COLO668 (cell line): ENCODE results near the gene CYP46A1.
"Not testable (repeated sequence)": the region's sequence is repeated elsewhere in the genome, so short reads cannot be mapped to it uniquely, and the experiment has no call there.

Experiments
- DNase-seq: peaks from one replicate; lab custom pipeline; 2025; ENCODE audit not compliant: unreplicated experiment; lab: John Stamatoyannopoulos, UW

CYP46A1 gene

DNA sequence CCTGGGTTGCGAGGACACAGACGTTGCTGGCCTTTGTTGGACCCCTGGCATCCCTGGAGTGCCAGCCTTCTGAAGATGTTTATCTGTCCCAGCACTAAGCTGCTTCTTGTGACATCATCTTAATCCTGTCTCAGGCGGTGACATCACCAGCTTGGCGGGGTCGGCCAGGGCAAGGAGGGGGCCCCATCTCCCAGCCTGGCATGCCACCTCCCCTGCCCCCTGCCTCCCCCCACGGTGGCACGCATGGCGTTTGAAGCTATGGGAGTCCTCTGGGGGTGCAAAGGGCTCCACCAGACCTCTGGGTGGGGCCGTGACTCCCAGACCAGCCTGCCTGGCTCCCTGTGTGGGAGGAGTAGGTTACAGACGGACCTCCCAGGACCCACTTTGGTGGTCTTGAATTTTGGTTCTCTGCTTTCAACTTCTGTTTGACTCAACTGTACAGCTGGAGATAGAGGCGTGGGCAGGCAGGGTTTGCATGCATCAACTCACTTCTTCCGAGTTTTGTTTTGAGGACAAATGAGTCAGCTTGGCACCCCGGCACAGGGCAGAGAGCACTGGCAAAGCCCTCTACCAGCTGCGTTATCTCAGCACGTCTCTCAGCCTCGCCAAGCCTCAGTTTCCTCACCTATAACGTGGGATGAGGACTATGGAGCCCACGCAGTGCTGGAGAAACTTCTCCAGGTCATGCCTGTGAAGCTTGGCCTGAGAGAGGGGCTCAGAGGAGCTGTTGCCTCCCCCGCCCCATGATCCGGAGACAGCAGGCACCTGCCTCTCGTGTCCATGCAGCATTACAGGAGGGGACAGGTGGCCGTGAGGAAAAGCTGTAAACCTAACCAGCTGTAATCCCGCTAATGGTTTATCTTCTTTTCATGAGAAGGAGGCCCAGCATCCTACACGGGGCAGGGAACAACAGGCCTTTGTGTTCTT, 70.3 kb downstream of the CYP46A1 start:
- DNase-seq = no peak

DNA sequence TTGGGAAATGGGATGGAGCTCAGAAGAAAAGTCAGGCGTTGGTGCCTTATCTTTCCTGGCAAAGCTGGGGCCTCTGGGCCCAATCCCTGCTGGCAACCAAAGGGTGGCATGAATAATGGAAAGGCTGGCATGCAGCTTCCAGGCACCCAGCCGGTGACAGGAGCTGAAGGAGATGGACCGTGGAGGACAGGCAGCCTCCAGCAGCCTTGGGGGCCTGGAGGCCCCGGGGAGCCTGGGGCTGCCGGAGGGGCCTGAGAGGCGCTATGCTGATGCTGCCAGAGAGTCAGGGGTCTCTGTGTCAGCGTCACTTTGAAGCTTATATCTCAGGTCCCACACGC, 70.9 kb downstream of the CYP46A1 start:
- DNase-seq = no peak

DNA sequence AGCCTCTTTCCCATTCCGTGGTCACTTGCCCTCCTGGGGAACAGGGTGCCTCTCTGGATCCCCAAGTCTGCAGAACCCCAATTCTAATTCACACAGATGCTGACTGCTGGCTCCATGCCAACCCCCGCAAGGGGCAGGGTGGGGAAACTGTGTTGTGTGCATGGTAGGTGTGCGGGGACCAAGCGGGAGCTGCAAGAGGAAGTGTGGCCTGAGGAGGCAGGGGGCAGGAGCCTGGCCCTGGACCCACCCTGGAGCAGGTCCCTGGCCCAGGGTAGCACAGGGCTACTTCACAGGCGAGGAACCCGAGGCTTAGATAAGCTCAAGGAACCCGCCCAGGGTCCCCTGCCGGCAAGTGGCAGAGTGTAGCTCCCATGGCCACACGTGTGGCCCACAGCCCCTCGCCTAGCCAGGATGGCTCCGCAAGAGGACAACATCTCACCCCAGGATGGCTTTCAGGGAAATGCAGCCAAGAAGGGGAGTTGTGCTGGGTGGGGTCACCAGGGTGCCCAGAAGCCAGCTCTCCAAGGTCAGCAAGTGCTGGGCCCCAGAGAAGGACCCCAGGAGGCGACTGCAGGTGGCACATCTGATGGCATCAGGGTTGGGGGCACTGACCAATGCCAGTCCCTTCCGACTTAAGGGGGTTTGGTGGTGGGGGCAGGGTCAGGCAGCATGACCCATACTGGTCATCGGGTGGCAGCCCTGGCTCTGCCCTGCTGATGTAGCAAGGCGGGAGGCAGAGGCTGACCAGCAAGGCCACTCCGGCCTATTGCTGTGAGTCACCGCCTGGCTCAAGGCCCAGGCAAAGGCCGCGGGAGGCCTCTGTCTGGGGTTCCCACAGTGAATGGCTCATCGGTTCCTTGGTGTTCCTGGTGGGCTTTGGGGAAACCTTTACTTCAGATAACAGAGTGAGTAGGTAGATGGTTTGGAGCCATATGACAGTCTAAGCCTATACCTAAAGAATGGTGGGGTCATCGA, 71.8 kb downstream of the CYP46A1 start:
- no peak for DNase-seq

DNA sequence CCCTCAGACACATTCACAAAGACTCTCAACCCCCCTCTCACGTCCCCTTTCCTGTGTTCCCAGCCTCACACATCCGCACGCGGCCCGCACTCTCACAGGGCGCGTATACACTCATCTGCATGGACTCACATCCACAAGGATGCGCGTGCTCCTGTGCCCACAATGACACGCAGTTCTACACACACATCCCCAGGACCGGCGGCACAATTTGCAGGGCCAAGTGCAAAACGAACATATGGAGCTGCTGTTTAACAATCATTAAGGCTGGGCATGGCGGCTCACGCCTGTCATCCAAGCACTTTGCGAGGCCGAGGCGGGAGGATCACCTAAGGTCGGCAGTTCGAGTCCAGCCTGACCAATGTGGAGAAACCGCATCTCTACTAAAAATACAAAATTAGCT, 72.7 kb downstream of the CYP46A1 start:
- DNase-seq = no peak

DNA sequence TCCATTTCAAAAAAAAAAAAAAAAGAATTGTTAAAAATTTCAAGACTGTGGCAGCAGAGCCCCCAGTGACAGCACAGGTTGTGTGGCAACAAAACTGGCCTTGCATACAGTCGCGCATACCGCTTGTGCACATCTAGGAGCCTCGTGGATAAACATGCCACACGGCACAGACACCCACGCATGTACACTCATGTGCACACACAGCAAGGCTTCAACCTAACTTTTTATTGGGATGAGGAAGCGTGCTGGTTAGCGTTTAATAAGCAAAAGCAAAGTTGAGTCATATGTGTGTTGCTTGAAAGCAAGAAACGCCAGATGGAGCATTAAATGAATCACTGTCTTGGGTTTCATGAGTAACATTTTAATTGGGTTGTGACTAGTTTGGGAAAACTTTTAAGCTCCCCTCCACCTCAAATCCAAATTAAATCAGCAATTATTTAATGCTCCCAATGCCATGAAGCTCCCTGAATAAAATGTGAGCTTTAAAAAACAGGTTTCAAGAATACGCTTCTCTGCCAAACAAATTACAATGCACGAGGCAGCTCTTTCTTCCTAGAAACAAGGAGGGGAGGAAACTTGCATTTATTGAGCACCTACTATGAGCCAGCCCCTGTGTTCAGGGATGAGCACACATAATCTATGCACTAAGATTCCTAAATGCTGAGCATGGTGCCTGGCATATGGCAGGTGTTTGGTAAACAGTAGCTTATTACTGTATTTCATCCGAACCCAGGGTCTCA, 73.4 kb downstream of the CYP46A1 start:
- DNase-seq = no peak

DNA sequence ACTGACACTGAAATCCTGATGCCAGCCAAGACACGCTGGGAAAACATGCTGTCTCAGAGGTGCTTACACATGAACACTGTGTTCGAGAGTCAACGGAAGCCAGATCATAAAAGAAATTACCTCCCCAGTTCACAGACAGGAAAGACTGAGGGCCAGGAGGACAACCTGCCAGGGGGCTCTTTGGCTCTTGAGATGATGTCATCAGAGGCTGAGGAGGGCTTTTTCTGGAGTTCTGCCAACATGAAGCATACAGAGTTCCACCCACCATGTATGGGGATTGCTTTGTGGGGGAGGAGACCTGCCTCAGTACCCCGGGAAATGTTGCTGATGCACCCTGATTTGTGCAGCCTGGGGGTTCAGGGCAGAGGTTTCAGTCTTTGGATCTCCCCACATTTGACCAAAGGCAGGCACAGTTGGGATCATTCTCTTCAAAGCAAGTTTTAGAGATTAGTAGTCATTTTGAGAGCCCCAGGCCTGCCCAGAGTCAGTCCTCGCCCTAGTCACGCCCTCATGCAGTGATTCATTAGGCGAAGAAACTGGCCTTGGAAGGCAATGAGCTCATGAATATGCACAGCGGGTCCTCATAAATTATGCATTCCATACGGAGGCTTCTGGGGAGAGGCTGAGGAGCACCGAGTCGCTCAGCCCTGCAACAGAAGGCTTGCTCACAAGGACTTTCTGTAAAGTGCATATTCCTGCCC, 74.2 kb downstream of the CYP46A1 start:
- DNase-seq = no peak

DNA sequence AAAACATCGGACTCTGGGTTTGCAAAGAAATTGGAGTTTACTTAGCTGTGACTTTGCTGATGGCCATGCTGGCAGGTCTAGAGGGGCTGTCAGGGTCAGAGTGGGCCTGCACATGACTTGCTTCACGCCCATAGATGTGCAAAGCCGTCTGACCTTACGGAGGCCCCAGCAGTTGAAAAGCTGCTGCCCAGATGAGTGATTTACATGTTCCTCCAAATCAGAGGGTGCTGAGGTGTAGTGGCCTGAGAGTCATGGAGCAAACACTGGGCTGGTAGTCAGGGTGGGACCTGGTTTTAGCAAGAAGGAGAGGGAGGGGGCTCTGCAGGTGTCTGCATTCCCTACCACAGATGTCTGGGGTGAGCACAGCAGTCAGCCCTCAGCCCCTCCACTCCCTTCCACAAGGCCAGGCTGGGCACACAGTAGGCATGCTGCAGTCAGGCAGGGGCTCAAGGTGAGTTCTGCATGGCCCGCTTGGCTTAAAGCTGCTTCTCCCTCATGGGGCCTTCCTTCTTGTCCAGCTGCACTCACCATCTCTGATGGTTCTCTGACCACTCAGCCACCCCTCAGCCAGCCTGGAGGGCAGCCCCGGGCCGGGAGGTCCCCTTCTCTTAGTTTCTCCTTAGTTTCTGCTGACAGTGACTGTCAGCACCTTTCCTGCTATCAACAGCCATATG, 74.9 kb downstream of the CYP46A1 start:
- DNase-seq = no peak

DNA sequence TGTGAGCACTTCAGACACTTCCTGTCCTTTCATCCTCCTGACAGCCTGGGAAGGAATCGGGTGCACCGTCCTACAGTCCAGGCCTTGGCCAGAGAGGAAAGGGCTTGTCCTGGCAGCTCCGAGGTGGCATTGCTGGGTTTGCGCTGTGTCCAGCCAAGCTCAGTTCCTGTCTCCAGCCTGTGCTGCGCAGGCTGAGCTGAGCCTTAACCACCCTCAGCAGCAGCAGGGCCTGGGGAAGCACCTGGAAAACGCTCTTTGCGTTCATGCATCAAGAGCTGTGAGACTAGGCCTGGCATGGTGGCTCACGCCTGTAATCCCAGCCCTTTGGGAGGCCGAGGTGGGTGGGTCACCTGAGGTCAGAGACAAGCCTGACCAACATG, 75.4 kb downstream of the CYP46A1 start:
- DNase-seq = no peak

DNA sequence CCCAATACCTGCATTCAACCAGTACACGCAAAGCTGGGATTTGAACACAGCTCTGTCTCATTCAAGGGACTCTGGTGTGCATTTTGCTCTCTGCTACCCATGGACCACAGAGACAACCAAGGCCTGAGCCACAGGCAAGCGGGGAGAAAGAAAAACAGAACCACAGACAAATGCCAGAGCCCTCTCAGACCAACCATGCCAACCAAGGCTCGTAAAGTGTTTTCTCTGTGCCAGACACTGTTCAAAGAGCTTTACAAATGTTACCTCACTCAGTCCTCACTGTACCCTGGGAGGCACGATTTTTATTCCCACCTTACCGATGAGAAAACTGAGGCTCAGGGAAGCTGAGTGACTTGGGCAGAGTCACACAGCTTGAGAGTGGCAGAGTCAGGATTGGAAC, 76.7 kb downstream of the CYP46A1 start:
- no peak for DNase-seq

DNA sequence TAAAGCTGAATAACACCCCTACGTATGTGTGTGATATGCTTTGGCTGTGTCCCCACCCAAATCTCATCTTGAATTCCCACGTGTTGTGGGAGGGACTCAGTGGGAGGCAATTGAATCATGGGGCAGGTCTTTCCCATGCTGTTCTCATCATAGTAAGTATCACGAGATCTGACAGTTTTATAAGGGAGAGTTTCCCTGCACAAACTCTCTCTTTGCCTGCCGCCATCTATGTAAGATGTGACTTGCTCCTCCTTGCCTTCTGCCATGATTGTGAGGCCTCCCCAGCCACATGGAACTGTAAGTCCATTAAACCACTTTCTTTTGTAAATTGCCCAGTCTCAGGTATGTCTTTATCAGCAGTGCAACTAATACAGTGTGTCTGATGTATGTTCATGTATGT, 78.8 kb downstream of the CYP46A1 start:
- not testable (repeated sequence) for DNase-seq

DNA sequence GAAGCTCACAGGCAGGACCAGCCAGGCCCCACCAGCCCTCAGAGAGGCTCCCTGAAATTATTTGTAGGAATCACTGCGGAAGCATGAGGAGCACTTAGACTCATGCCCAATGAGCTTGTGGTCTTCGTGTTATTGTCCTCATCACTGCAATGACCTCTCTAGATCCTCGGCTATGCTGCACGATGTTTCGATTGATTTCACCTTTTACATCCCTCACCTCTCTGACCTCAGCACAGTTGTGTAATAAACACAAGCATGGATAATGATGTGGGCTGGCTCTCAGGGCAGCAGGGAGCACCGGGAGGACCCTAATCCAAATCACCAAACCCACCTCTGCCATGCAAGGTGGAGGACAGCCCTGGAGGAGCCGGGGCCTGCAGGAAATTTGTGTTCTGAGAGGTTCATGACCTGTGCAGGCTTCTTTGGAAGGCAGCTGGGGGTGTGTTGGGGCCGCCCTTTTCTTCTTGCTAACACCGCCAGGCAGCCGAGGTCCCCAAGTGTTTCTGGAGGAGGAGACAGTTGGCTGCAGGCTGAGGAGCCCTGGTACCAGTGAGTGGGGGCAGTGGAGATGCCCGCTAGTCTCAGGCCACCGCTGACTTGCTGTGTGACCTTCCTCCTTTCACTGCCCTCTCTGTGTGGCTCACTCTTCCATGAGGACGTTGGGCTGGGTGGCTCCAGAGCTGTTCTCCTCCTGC, 79.6 kb downstream of the CYP46A1 start:
- no peak for DNase-seq

DNA sequence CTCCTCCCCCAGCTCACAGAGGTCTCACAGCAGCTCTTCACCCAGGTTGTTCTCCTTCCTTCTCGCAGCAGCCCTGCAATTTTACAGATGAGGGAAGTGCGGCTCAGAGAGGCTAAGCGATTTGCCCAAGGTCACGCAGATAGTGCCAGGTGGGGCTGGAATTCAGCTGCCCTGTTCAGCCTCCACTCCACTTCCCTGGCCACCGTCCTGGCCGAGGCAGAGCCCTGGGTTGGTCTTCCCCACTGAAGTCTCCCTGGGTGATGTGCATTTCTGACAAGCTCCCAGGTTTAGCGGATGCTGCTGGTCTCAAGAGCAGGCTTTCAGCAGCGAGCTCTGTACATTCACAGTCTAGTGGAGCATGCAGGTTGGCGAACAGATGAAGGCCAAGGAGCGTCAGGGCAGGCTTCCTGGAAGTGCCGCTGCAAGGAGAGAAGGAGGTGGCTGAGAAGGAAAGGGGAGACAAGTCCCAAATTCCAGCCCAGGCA, 80.2 kb downstream of the CYP46A1 start:
- no peak for DNase-seq

DNA sequence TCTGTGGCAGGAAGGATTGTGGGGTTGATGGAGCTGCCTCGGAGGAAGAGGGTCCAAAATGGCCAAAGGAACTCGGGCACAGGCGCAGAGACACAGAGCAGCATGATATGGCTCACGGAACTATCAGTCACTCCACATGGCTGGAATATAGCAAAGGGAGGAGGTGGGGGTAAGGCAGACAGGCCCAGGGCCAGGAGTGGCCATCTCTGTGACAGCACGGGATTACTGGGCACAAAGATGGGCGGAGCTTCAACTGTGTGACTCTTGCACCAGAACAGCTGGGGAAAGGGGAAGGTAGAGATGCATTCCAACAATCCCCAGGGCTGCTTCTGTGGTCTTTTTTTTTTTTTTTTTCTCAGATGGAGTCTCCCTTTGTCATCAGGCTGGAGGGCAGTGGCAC, 84.3 kb downstream of the CYP46A1 start:
- DNase-seq = no peak

DNA sequence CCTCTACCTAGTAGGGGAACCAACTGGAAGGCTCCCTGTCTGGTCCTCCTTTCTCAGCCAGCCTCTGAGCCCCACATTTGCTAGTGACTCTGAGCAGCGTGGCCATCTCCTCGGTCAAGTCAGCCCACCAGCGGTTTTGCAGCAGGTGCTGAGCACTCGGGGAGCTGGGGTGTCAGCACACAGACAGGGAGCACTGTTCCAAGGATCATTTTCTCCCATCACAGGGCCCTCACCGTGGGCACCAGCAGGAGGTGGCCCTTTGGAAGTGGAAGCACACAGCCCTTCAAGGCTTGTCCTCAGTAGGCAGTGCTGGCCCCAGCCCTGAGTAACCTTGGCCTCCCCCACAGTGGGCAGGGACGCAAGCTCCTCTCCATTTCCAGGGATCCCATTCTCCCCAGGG, 85.0 kb downstream of the CYP46A1 start:
- DNase-seq = no peak

DNA sequence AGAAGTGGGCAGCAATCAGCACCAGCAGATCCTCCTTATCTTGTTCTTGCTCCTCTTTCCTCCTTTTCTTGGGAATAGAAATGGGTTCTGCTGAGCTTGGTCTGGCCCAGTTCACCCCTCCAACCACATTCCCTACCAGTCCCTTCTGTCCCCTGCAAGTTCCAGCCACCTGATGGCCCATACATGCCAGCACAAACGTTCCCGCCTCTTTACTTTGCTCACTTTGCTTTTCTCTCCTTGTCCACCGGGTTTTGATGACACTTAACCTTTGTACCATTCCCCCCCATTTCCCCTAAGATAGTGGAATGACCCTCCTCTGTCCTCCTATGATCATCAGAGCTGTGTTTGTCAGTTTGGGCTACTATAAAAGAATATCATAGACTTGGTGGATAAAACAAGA, 85.7 kb downstream of the CYP46A1 start:
- no peak for DNase-seq

DNA sequence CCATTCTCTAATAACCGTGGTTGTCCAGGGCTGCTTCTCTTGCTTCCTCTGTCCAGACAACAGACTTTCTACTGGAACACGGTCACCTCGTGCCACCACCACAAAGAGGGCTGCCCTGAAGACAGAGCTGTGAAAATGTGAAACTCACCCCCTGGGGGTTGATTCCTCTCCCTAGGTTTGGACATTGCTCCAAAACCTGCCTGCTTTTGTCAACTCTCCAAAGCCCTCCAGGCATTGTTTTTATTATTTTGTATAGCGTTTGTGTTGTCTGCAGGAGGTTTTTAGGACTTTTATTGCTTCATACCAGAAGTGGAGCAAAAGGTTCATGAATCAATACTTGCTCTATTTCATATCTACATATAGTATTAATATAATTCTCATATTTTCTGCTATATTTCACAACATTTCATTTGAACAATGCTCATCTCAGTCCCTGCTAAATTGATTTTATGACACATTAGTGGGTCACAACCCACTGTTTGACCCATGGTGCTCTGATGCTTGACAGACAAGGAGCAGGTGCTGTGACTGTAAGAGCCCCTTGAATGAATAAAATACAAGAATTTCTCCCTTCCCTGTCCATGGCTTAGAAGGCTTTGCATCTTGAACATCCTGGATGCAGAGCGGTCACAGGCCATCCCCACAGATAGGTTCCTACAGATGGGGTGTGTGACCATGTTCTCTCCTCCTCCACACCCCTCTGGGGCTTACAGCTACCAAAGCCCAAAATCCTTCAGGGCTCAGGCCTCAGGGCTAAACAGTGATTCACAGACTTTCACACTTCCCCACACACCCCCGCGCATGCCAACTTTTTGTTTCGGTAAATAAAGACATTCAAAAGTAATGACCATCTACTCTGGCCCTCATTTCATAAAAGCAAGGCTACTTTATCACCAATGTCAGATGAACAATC, 88.5 kb downstream of the CYP46A1 start:
- no peak for DNase-seq

DNA sequence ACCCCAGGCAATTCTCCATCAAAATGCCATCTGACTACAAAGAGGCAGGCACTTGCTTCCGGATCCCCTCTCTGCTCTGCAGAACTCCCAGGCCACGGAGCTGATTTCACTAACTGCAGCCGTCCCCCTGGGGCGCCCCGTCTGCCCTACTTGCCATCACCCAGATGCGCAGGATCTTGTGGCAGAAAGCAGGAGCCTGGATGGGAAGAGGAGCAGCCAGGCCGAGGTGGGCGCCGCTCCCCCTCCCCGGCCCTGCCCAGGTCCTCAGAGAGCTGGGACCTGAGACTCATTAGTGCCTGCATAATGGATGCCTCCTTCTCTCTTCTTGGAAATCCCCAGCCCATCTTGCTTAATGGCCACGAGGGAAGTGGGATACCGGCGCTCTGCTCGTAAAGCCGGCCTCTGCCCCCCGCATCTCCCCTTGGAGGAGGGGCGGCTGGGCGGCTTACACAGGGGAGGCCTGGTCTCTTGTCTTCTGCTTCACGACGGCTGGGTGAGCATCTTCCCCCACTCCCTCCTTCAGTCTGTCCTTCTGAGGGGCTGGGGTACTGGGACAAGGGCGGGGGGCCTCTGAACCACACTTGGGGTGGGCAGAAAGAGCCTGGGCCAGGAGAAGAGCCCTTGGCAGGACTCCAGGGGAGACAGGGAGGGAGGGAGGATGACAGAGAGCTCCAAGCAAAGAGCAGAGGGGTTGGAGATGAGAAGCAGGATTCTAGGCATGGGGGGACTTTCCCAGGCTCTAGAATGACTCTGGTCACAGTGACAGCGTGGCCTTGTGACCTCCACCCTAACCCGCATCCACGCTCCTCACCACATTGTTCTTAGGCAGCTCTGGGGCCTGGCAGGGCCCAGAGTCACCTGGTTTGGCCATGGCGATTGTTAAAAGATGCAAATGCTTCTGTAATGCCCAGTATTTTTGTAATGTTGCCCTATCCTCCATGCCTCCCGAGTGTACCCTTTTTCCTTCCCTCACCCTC, 89.7 kb downstream of the CYP46A1 start:
- DNase-seq = no peak
